ENCODE results near the gene U2AF2.

DNA sequence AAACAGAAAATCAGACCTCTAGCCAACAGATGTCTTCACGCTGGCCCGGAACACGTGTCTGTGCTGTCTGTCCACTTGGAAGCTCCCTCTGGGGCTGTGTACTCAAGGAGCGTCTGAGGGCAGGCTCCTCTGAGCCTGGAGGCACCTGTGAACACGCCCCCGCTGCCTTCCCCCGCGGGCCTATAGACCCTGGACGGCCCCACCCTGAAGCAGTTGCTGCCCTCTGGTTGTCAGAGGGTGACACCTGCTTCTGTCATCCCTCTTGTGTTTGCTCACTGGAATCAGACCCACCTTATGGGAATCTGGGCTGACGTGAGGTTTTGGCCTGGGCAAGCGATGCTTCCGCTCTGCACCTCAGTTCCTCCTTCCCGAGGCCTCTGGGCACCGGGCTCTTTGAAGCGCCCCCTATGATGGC is 39.4 kb downstream of the U2AF2 start:
- TF ChIP-seq, protein P1, sequence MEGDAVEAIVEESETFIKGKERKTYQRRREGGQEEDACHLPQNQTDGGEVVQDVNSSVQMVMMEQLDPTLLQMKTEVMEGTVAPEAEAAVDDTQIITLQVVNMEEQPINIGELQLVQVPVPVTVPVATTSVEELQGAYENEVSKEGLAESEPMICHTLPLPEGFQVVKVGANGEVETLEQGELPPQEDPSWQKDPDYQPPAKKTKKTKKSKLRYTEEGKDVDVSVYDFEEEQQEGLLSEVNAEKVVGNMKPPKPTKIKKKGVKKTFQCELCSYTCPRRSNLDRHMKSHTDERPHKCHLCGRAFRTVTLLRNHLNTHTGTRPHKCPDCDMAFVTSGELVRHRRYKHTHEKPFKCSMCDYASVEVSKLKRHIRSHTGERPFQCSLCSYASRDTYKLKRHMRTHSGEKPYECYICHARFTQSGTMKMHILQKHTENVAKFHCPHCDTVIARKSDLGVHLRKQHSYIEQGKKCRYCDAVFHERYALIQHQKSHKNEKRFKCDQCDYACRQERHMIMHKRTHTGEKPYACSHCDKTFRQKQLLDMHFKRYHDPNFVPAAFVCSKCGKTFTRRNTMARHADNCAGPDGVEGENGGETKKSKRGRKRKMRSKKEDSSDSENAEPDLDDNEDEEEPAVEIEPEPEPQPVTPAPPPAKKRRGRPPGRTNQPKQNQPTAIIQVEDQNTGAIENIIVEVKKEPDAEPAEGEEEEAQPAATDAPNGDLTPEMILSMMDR (IDR thresholded peaks at IDR 0.05; ENCODE audit: low read depth, low read length) = no peak
- TF ChIP-seq EZH2phosphoT487 (IDR thresholded peaks at IDR 0.05; ENCODE audit: low read depth) = no peak

Measured in OCI-LY3 (cell line).